NCI-H1417 (cell line): ENCODE data around the gene TMEM127.

Experiments used
- DNase-seq, 3 experiments: peaks; one replicate each; lab custom pipeline; 2025; lab: John Stamatoyannopoulos, UW

Gene TMEM127

GRCh38 chr2:96205888-96206287 lies 59.9 kb downstream of the TMEM127 start:
- DNase-seq, result no peak

- DNase-seq, result peak in 2 of 3 experiments; percentile 16 to 34
These were observed 60.8 kb downstream of the TMEM127 start for GRCh38 chr2:96204836-96205624.

- DNase-seq, result no peak
These were observed 62.4 kb downstream of the TMEM127 start for GRCh38 chr2:96203130-96204028.

GRCh38 chr2:96202152-96202854 lies 63.5 kb downstream of the TMEM127 start:
- no peak for DNase-seq

- DNase-seq, result no peak
These were observed 64.5 kb downstream of the TMEM127 start for GRCh38 chr2:96201338-96201737.

- no peak for DNase-seq
These were observed 66.9 kb downstream of the TMEM127 start for GRCh38 chr2:96198921-96199320.
